HK-2 (cell line): Measurements from ENCODE around the gene ANKRD12.
"Not testable (repeated sequence)": the region's sequence is repeated elsewhere in the genome, so short reads cannot be mapped to it uniquely, and the experiment has no call there.

Source experiments
- DNase-seq: peaks from one replicate; pipeline ENCODE4 v3.0.0-alpha.2; 2018; ENCODE audit not compliant: unreplicated experiment

ANKRD12 gene

GRCh38 chr18:9232977-9233376 lies 96.4 kb downstream of the ANKRD12 start:
- DNase-seq: no peak

DNA sequence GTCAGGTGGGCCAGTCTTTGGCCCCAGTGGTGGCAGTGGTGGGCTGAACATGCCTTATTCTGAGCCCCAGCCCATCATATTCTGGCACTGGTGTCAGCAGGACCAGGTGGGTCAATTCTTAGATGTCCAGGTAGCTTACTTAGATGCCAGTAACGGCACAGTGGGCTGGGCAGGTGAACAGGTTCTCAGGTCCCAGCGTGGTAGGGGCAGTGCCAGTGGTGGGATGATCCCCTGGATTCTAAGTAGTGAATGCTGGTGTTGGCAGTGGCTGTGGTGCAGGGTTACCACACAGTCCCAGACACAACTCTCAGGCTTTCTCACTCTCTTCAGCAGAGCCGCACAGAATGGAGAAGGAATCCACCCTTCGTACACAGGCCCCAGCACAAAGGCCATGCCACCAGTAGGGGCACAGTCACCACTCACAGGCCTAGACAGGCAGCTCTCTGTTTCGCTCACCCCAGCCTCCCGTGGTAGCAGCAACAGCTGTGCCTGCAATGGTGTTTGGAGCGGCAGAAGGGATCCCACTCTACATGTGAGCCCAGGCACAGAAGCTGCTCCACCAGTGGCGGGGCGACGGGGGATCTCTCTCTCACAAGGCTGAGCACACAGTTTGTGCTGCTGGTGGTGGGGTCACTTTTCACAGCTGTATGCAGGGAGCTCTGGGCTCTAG lies 97.3 kb downstream of the ANKRD12 start:
- DNase-seq: no peak

DNA sequence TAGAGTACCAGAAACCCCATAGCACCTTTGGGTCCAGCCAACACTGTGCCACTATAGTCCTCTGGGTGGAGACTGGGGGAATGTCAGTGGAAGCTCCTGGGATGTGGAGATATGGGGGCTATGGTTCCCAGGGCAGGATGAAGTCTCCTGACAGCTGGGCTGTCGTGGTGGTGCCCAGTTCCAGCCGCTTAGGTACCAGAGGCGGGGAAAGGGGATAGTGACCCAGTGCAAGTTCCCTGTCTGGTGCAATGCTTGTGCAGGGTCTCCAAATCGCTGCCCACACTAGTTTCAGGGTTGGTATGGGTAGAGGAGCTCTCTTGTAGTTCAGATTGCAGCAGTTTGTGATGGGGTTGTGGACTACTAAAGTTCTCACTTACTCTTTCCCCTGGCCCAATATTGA lies 97.9 kb downstream of the ANKRD12 start:
- DNase-seq: no peak

- no peak for DNase-seq
Observed at GRCh38 chr18:9237981-9238380, 101.4 kb downstream of the ANKRD12 start.

DNA sequence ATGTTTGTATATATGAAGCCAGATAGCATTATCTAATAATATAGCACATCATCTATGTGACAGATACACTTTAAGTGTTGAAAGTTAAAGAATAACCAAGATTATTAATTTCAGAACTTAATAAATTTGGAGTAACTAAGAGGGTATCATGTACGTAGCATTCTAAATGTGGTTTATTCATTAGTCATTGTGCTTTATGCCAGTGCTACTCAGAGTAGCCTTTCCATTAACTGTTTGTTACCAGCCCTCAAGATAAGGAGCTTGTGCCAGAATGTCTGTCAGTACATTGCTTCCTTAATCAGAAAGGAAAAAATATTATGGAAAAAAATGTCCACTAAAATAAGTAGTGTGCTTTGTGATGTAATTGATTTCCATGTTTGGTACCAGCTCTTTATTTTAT lies 103.1 kb downstream of the ANKRD12 start:
- no peak for DNase-seq

- DNase-seq: no peak
Observed at GRCh38 chr18:9240270-9240669, 103.7 kb downstream of the ANKRD12 start.

- no peak for DNase-seq
Observed at GRCh38 chr18:9243029-9243428, 106.4 kb downstream of the ANKRD12 start.

DNA sequence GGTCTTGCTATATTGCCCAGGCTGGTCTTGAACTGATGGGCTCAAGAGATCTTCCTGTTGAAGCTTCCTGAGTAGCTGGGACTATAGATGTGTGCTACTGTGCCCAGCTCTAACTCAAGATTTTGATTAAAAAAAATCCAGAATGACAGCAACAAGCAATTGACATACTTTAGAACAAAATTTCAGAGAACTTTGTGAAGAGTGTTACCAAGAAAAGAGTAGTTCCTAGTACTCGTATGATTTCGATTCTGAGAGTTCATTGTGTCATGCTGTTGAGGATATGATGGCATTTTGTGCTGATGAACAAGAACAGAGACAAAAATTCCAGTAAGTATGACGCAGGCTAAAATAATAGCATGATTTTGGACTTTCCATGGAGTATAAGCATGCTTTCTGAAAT lies 107.8 kb downstream of the ANKRD12 start:
- DNase-seq: no peak

DNA sequence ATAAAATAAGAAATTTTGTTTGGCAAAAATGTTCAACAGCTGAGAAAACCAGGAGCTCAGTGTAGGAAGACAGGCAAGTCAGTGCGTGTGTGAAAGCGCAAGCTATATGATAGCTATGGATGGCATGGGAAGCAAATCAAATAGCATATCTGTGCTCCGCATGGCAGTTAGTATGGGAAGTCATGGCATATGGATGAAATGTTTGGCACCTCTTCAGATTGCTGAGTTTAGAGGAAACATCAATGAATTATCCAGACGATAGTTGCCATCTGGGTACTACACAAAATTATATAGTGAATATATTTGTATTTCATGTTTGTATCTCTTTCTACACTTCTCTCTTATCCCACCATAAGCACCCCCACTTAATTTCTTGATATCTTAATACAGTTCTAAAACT lies 112.1 kb downstream of the ANKRD12 start:
- DNase-seq: no peak

DNA sequence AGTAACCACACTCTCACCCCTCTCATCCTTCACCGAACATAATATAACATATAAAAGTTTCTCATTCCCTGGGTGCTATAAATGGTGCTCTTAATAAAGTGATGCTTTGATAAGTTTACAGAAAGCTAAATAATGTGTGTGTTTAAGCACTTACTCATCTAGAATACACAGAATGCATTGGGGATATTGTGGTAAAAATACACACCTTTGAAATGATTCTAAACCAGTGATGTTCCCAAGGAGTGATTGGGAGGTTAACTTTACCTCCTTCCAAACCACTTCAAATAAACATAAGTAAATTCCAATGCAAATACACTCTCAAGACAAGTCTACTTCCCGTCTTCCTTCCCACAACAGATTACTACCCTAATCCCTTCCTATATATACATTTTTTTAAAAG lies 112.7 kb downstream of the ANKRD12 start:
- DNase-seq: no peak

DNA sequence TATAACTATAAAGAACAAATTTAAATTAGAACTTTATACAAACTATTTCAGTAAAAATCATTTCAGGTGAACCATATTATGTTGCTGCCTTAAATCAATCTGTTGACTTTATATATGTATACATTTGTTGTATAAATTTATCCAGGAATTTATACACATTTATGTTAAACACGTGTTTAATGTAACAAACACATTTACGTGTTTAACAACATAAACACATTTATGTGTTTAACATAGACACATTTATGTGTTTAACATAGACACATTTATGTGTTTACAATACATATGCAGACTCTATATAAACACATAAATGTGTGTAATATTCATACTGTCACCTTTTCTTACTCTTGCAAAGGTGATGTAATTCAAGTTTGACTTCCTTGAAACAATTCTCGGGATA lies 122.6 kb downstream of the ANKRD12 start:
- no peak for DNase-seq

GRCh38 chr18:9260388-9261380 lies 124.1 kb downstream of the ANKRD12 start:
- no peak for DNase-seq

DNA sequence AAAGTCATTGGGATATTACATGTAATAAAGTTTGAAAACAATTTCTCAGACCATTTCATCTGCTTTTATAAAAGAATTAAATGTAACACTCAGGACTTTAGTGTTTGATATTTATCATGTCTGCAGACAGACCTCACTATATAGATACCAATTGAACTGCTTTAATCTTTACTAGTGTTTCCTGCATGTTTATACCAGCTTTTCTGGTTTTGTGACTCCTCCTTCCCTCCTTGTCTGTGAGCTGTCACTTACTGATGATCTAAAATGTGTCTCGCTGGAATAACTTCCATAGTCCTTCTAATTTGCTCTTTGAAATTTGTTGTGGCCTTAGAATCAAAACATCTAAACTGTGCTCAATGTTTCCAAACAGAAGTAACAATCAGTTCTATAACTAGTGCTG lies 126.7 kb downstream of the ANKRD12 start:
- no peak for DNase-seq

DNA sequence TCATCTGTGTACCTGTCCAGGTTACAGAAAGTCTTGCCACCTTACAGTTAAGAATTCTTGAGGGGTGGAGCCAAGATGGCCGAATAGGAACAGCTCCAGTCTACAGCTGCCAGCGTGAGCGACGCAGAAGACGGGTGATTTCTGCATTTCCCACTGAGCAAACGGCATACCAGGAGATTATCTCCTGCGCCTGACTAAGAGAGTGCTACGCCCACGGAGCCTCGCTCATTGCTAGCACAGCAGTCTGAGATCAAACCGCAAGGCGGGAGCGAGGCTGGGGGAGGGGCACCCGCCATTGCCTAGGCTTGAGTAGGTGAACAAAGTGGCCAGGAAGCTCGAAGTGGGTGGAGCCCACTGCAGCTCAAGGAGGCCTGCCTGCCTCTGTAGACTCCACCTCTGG lies 128.2 kb downstream of the ANKRD12 start:
- DNase-seq: not testable (repeated sequence)

DNA sequence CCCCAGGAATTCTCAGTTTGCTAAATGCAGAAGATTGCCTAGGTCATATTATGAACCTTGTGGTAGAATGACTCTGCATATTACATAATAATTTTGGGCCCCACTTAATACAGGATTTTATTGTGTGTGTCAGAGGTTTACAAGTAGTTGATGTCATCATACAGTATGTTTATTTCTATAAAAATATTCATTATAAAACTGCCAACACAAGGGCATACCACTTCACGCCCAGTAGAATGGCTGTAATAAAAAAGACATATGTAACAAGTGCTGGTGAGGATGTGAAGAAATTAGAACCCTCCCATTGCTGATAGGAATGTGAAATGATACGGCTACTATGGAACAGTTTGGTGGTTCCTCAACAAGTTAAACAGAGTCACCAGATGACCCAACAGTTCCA lies 136.6 kb downstream of the ANKRD12 start:
- no peak for DNase-seq

DNA sequence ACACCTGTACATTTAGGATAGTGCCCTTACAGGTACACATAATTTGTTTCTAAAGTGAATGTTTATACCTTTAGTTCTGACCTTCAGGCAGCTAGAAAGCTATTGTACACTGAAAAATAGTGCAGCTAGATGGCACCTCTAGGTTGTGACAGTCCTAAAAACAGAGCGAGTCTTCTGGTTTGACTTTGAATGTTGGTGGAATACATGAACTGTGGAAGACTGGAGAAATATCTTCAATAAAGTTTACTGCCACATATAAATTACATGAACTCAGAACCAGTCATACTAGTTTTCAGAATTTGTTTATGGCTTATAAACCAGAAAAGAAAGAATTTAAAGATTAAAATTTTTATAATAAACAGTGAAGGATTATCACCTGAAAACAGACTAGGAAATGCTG lies 139.3 kb downstream of the ANKRD12 start:
- no peak for DNase-seq

- DNase-seq: no peak
Observed at GRCh38 chr18:9278028-9278427, 141.4 kb downstream of the ANKRD12 start.

DNA sequence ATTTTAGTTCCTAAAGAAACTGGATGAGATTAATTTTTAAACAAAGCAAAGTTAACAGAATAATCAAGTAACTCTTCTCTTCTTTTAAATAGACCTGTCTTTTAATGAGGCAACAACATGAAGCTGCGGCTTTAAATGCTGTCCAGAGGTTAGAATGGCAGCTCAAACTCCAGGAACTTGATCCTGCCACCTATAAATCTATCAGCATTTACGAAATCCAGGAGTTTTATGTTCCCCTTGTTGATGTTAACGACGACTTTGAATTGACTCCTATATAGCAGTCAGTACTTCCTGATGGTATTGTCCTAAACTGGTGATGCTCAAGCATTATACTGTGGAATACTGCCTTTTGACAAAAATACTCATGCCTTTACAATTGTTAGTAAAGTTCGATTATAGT lies 144.3 kb downstream of the ANKRD12 start:
- no peak for DNase-seq

GRCh38 chr18:9281780-9282179 lies 145.2 kb downstream of the ANKRD12 start:
- DNase-seq: no peak

DNA sequence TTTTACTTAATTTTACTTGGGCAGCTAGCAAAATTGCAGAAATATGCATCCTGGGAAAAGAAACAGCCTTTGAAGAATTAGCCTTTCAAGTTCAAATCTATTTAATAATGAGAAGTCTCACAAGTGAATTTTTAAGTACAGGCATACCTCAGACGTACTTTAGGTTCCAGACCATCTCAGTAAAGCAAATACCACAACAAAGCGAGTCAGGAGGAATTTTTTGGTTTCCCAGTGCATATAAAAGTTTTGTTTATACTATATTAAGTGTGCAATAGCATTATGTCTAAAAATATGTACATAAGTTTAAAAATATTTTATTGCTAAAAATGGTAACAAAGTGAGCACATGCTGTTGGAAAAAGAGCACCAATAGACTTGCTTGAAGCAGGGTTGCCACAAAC lies 147.2 kb downstream of the ANKRD12 start:
- DNase-seq: no peak

DNA sequence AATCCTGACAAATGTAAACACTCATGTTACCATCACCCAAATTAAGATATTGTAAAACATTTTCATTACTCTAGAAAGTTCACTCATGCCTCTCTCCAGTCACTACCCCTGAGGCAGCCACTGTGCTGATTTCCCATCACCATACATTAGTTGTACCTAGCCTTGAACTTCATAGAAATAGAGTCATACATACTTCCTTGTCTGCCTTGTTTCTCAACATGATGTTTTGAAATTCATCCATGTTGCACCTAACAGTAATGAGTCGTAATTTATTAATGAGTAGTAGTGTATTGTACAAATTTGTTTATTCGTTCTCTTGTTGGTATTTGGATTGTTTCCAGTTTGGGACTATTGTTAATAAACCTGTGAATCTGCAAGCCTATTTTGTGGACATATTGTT lies 149.0 kb downstream of the ANKRD12 start:
- no peak for DNase-seq

DNA sequence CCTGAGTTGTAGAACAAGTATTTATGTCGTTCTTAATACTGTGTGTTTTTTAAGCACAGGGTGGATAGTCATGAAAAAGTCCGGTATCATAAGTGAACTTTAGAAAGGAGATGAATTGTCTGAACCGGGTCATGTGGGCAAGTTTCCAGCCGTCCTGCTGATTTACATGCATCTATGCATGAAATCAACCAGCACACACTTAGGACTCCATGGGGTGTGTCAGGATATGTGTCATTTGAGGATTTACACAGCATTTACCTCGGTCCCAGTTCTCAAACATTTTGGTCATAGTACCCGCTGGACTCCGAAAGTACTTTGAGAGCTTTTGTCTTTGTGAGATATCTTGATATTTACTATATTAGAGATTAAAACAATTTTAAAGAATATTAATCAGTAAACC lies 150.5 kb downstream of the ANKRD12 start:
- DNase-seq: no peak

DNA sequence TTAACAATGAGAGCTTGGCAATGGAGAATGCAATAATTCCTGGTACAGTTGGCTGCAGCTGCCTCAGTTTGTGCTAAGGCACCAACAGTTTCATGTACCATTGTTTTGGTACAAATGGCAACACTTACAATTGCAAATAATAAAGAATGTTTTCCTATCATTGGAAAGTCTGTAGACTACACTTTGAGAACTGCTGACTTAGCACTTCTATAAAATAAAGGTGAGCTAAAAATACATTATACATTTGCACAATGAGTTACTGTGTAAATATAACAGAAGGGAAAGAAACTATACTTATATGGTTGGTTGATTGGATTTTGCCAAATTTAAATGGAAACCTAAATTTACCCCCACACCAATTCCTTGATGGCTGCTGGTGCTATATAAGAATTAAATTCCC lies 153.1 kb downstream of the ANKRD12 start:
- DNase-seq: no peak
